Right renal pelvis (tissue), 4 donors: ENCODE measurements around the gene TMC4. TPM values are rescaled to one million over a fixed set of nuclear protein-coding genes. Genes with fewer than 3 reads are reported as not detected.

Source experiments
- polyA plus RNA-seq, 4 donors: library from polyadenylated mRNA; unstranded; fragments of 120-200 nt; gene quantifications; one replicate each; pipeline ENCODE4 v1.2.1, GENCODE V29; 2013; ENCODE audit not compliant: insufficient read length in 4 of 4

Gene TMC4
- polyA plus RNA-seq, 4 donors: 26.9 to 35.6 (median 33.7) TPM

Other genes with a start within 250 kb of the TMC4 start
- under 1 TPM; 0.17 to 0.29 (median 0.26) TPM for gene CACNG8, start 210.2 kb downstream of the TMC4 start, polyA plus RNA-seq
- 1 to 10 TPM in 1 of 4 donors, under 1 TPM in 3; 0.77 to 1.5 (median 0.84) TPM for gene CACNG6, start 181.5 kb downstream of the TMC4 start, polyA plus RNA-seq
- gene VSTM1, start 109.3 kb downstream of the TMC4 start, polyA plus RNA-seq: under 1 TPM in 2 of 4 donors, not detected in 2; 0.17 to 0.18 TPM
- not detected for gene TARM1, start 91.8 kb downstream of the TMC4 start, polyA plus RNA-seq
- under 1 TPM; 0.15 to 0.33 (median 0.21) TPM for gene OSCAR, start 72.4 kb downstream of the TMC4 start, polyA plus RNA-seq
- gene NDUFA3, start 70.3 kb downstream of the TMC4 start, polyA plus RNA-seq: 100 to 1,000 TPM; 103 to 139 (median 114) TPM
- 10 to 100 TPM; 14.3 to 22.6 (median 14.4) TPM for gene TFPT, start 57.5 kb downstream of the TMC4 start, polyA plus RNA-seq
- 10 to 100 TPM; 64.7 to 81.6 (median 67.2) TPM for gene PRPF31, start 57.4 kb downstream of the TMC4 start, polyA plus RNA-seq
- gene CNOT3, start 35.4 kb downstream of the TMC4 start, polyA plus RNA-seq: 10 to 100 TPM; 61.5 to 76.2 (median 64.8) TPM
- gene LENG1, start 13.4 kb downstream of the TMC4 start, polyA plus RNA-seq: 1 to 10 TPM; 7.9 to 9.6 (median 8.4) TPM
- 10 to 100 TPM; 65.8 to 86.6 (median 70.3) TPM for gene MBOAT7, start 16.4 kb upstream of the TMC4 start, polyA plus RNA-seq
- 10 to 100 TPM; 52.4 to 68.5 (median 54.5) TPM for gene TSEN34, start 18.1 kb upstream of the TMC4 start, polyA plus RNA-seq
- 1,000 to 10,000 TPM; 1,225 to 2,135 (median 1,430) TPM for gene RPS9, start 27.7 kb upstream of the TMC4 start, polyA plus RNA-seq
- 1 to 10 TPM in 2 of 4 donors, under 1 TPM in 2; 0.83 to 1.7 (median 1.1) TPM for gene LILRB3, start 49.8 kb upstream of the TMC4 start, polyA plus RNA-seq
- under 1 TPM; 0.25 to 0.83 (median 0.65) TPM for gene LILRA6, start 69.6 kb upstream of the TMC4 start, polyA plus RNA-seq
- gene LILRB5, start 84.1 kb upstream of the TMC4 start, polyA plus RNA-seq: 1 to 10 TPM; 1.9 to 2.6 (median 2.1) TPM
- 1 to 10 TPM in 2 of 4 donors, under 1 TPM in 2; 0.87 to 1.5 (median 1.0) TPM for gene LILRB2, start 108.0 kb upstream of the TMC4 start, polyA plus RNA-seq
- 1 to 10 TPM in 1 of 4 donors, under 1 TPM in 3; 0.17 to 1.2 (median 0.34) TPM for gene LILRA5, start 140.0 kb upstream of the TMC4 start, polyA plus RNA-seq
- under 1 TPM in 3 of 4 donors, not detected in 1; 0.04 to 0.20 (median 0.12) TPM for gene LILRA4, start 166.0 kb upstream of the TMC4 start, polyA plus RNA-seq
- 1 to 10 TPM; 3.3 to 5.6 (median 4.7) TPM for gene LAIR1, start 191.8 kb upstream of the TMC4 start, polyA plus RNA-seq
- 10 to 100 TPM in 1 of 4 donors, 1 to 10 TPM in 3; 6.7 to 14.1 (median 8.1) TPM for gene TTYH1, start 242.3 kb upstream of the TMC4 start, polyA plus RNA-seq